HepG2 (cell line): ENCODE data around the gene PRR11. TPM values are rescaled to one million over a fixed set of nuclear protein-coding genes. Genes with fewer than 3 reads are reported as not detected.
A peak's percentile ranks its signal among the peaks of the same experiment; 100 is the strongest.

Experiments
- ATAD3A ChIP-seq: sonication (generic); formaldehyde crosslinking; IDR thresholded peaks from 2 replicates; pipeline ENCODE4 v1.4.0; 2020; ENCODE audit warnings: missing genetic modification reagents
- ATF7-NPFF ChIP-seq: sonication (generic); formaldehyde crosslinking; IDR thresholded peaks from 2 replicates; pipeline ENCODE4 v1.8.1; 2023; ENCODE audit warnings: mild to moderate bottlenecking, low read depth, missing genetic modification reagents, moderate library complexity
- ATM ChIP-seq: fragments of 450-650 bp; IDR thresholded peaks from 2 replicates; pipeline ENCODE4 v1.7.1; 2017; ENCODE audit warnings: mild to moderate bottlenecking, borderline replicate concordance
- CBX1 ChIP-seq: IDR thresholded peaks from one replicate; pipeline ENCODE4 v1.6.1; 2016; ENCODE audit warnings: antibody characterized with exemption, low read depth
- ELF3 ChIP-seq: IDR thresholded peaks from 2 replicates; pipeline ENCODE4 v1.6.1; 2016; ENCODE audit warnings: missing genetic modification reagents, missing compliant biosample characterization
- KDM1A ChIP-seq: IDR thresholded peaks from 2 replicates; pipeline ENCODE4 v1.6.1; 2016; ENCODE audit warnings: missing compliant biosample characterization
- LCORL ChIP-seq, 2 experiments: fragments of 450-650 bp in 1 of 2; sonication (generic) in 1 of 2; formaldehyde crosslinking in 1 of 2; IDR thresholded peaks; 2 replicates each; pipeline versions ENCODE4 v1.5.0 to v1.6.1; 2017 to 2020; ENCODE audit warnings: antibody characterized with exemption in 1 of 2, missing genetic modification reagents in 1 of 2
- MED8 ChIP-seq: sonication (generic); formaldehyde crosslinking; IDR thresholded peaks from 2 replicates; pipeline ENCODE4 v1.8.1; 2023; ENCODE audit warnings: mild to moderate bottlenecking, missing genetic modification reagents; ENCODE audit not compliant: insufficient replicate concordance
- MEF2D ChIP-seq: sonication (generic); formaldehyde crosslinking; IDR thresholded peaks from 2 replicates; pipeline ENCODE4 v1.5.1; 2020; ENCODE audit warnings: mild to moderate bottlenecking, missing genetic modification reagents
- SALL1 ChIP-seq: sonication (generic); formaldehyde crosslinking; IDR thresholded peaks from 2 replicates; pipeline ENCODE4 v1.8.0; 2022; ENCODE audit warnings: mild to moderate bottlenecking, missing genetic modification reagents
- SP4 ChIP-seq: sonication (generic); formaldehyde crosslinking; IDR thresholded peaks from 2 replicates; pipeline ENCODE4 v1.8.1; 2023; ENCODE audit warnings: mild to moderate bottlenecking, missing genetic modification reagents
- TARDBP ChIP-seq: sonication (generic); formaldehyde crosslinking; IDR thresholded peaks from 2 replicates; pipeline ENCODE4 v1.8.0; 2022; ENCODE audit warnings: mild to moderate bottlenecking, missing genetic modification reagents
- ZBTB40 ChIP-seq, 2 experiments: fragments of 450-650 bp in 1 of 2; sonication (generic) in 1 of 2; formaldehyde crosslinking in 1 of 2; IDR thresholded peaks; 2 replicates each; pipeline versions ENCODE4 v1.6.1 to v1.8.0; 2016 to 2022; ENCODE audit warnings: antibody characterized with exemption in 1 of 2, mild to moderate bottlenecking in 1 of 2, missing genetic modification reagents in 1 of 2
- ZBTB44 ChIP-seq: sonication (generic); formaldehyde crosslinking; IDR thresholded peaks from 2 replicates; pipeline ENCODE4 v1.4.0; 2020; ENCODE audit warnings: missing genetic modification reagents
- ZNF17 ChIP-seq: sonication (generic); formaldehyde crosslinking; IDR thresholded peaks from 2 replicates; pipeline ENCODE4 v1.5.0; 2020; ENCODE audit warnings: mild to moderate bottlenecking, missing genetic modification reagents
- ZNF343 ChIP-seq: sonication (generic); formaldehyde crosslinking; IDR thresholded peaks from 2 replicates; pipeline ENCODE4 v1.4.0; 2020; ENCODE audit warnings: mild to moderate bottlenecking, missing genetic modification reagents
- ZNF567 ChIP-seq: sonication (generic); formaldehyde crosslinking; IDR thresholded peaks from 2 replicates; pipeline ENCODE4 v1.8.1; 2023; ENCODE audit warnings: mild to moderate bottlenecking, missing genetic modification reagents, borderline replicate concordance
- ZNF710 ChIP-seq: sonication (generic); formaldehyde crosslinking; IDR thresholded peaks from 2 replicates; pipeline ENCODE4 v1.5.0; 2020; ENCODE audit warnings: mild to moderate bottlenecking, missing genetic modification reagents, borderline replicate concordance
- ZNF879 ChIP-seq: sonication (generic); formaldehyde crosslinking; IDR thresholded peaks from 2 replicates; pipeline ENCODE4 v1.8.1; 2023; ENCODE audit warnings: missing genetic modification reagents
- polyA plus RNA-seq, 8 experiments: library from polyadenylated mRNA; depleted of rRNA in 3 of 8; stranded (reverse) in 7 of 8; unstranded in 1 of 8; fragments of >200 nt; fragmentation: Illumina TruSeq in 4 of 8; extraction: Trizol in 4 of 8; gene quantifications; 2 replicates each; pipeline versions ENCODE4 v1.2.1 to v1.2.3, GENCODE V29; 2011 to 2016; ENCODE audit warnings: low read depth in 4 of 8, missing spikeins in 1 of 8, mixed read lengths in 1 of 8; ENCODE audit not compliant: insufficient read depth in 1 of 8
- total RNA-seq, 5 experiments: library from RNA; depleted of rRNA; stranded (reverse); fragments of >200 nt; fragmentation: Illumina TruSeq; extraction: Trizol; gene quantifications; 2 replicates each; pipeline ENCODE4 v1.2.3, GENCODE V29; 2016; ENCODE audit warnings: low read depth in 1 of 5

Gene PRR11
- total and polyA plus RNA-seq, 2 of the 13 experiments (the other 11 are each of a cell fraction or from before 2014, with no cell fraction given) = 35.7 to 39.2 TPM

- TF ChIP-seq ZBTB40 (IDR thresholded peaks at IDR 0.05) (no peak), ZBTB40 (CRISPR knock-in tag; IDR thresholded peaks at IDR 0.05) (no peak), ZNF567 (CRISPR knock-in tag) (no peak), ELF3 (CRISPR knock-in tag) (no peak), MEF2D (CRISPR knock-in tag) (no peak), ZNF710 (CRISPR knock-in tag) (0 out of 2 replicates have a peak, but pooled peaks have one; percentile 46), ZNF17 (CRISPR knock-in tag) (no peak), ATF7-NPFF (peak; percentile 19; the same call in 1 of the 2 replicates), CBX1 (no peak), MED8 (CRISPR knock-in tag) (peak; percentile 38), LCORL (IDR thresholded peaks at IDR 0.05) (no peak), LCORL (CRISPR knock-in tag; IDR thresholded peaks at IDR 0.05) (no peak; the same call in 1 of the 2 replicates), SALL1 (CRISPR knock-in tag) (no peak), ZNF879 (CRISPR knock-in tag) (no peak), ATAD3A (CRISPR knock-in tag) (no peak), ZBTB44 (CRISPR knock-in tag) (no peak), TARDBP (no peak), ATM (no peak), ZNF343 (CRISPR knock-in tag) (0 out of 2 replicates have a peak, but pooled peaks have one; percentile 36), SP4 (CRISPR knock-in tag) (no peak), KDM1A (CRISPR knock-in tag) (no peak)
These were observed 1.2 kb upstream of the PRR11 start (continued) for GRCh38 chr17:59154292-59154720.
